ENCODE measurements around the gene SYT17. TPM values are rescaled to one million over a fixed set of nuclear protein-coding genes. Genes with fewer than 3 reads are reported as not detected.

The SYT17 gene
- total RNA-seq, 2 donors from 2014 or later = 3.9 to 9.2 TPM

DNA sequence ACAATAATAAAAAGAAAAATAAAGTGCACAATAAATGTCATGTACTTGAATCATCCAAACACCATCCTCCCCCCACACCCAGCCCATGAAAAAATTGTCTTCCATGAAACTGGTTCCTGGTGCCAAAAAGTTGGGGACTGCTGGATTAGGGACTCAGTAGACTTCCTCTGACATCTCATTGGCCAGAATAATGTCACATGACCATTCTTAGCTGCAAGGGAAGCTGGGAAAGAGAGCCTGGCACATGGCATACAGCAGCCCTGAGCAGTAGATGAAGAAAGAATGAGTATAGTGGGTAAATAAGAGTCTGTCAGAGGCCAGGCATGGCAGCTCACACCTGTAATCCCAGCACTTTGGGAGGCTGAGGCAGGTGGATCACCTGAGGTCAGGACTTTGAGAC lies 41.7 kb upstream of the SYT17 start:
- intact Hi-C loops (cut with DNase I) = no loop called here
- Histone ChIP-seq H3K36me3 (replicated peaks in 1 of 2; ENCODE audit: insufficient read depth in 1 of 2, low read depth in 2 of 2) (no peaks in the 10 kb centered on the region), H3K27ac (no peak overlapping the region), H3K27me3 (no peaks in the 10 kb centered on the region), H3K4me1 (peaks cover 16% of the 10 kb centered on the region), H3K9me3 (no peaks in the 10 kb centered on the region), H3K4me3 (no peak overlapping the region)
- no peak for TF ChIP-seq POLR2A (IDR thresholded peaks at IDR 0.05)
- TF ChIP-seq, protein P1, sequence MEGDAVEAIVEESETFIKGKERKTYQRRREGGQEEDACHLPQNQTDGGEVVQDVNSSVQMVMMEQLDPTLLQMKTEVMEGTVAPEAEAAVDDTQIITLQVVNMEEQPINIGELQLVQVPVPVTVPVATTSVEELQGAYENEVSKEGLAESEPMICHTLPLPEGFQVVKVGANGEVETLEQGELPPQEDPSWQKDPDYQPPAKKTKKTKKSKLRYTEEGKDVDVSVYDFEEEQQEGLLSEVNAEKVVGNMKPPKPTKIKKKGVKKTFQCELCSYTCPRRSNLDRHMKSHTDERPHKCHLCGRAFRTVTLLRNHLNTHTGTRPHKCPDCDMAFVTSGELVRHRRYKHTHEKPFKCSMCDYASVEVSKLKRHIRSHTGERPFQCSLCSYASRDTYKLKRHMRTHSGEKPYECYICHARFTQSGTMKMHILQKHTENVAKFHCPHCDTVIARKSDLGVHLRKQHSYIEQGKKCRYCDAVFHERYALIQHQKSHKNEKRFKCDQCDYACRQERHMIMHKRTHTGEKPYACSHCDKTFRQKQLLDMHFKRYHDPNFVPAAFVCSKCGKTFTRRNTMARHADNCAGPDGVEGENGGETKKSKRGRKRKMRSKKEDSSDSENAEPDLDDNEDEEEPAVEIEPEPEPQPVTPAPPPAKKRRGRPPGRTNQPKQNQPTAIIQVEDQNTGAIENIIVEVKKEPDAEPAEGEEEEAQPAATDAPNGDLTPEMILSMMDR (IDR thresholded peaks at IDR 0.05) = no peak
- DNase-seq = no peak
- ATAC-seq = no peak

DNA sequence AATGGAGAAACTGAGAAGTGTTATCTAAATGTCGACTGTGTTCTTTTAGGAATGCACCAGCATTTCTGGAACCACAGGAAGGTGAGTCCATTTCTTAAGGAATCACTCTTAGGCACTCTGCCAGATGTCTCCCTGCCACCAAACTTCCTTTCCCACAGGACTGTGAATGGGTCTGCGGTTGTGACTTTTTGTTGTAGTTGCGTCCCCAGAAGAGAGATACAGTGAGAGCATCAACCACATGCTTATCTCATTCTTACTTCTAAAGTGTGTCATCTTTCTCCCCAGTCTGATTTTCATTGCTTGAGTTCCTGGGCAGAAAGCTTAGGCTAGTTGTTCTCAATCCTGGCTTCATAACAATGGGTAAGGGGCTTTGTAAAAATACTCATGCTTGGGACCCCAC lies 40.8 kb upstream of the SYT17 start:
- no peaks in the 10 kb centered on the region for H3K9me3 ChIP-seq
- no peak for DNase-seq
- no peak for ATAC-seq
- WGBS, 2 donors = 72 to 86% methylated on average over 3 of the region's 3 CpGs
- no peak overlapping the region for H3K4me3 ChIP-seq
- H3K36me3 ChIP-seq (replicated peaks in 1 of 2; ENCODE audit: insufficient read depth in 1 of 2, low read depth in 2 of 2) = no peaks in the 10 kb centered on the region
- TF ChIP-seq, protein P1 (IDR thresholded peaks at IDR 0.05) = no peak
- TF ChIP-seq POLR2A (IDR thresholded peaks at IDR 0.05) = no peak
- no peak overlapping the region for H3K27ac ChIP-seq
- H3K27me3 ChIP-seq = no peaks in the 10 kb centered on the region
- H3K4me1 ChIP-seq = peaks cover 9% of the 10 kb centered on the region
- intact Hi-C loops (cut with DNase I) = no loop called here

DNA sequence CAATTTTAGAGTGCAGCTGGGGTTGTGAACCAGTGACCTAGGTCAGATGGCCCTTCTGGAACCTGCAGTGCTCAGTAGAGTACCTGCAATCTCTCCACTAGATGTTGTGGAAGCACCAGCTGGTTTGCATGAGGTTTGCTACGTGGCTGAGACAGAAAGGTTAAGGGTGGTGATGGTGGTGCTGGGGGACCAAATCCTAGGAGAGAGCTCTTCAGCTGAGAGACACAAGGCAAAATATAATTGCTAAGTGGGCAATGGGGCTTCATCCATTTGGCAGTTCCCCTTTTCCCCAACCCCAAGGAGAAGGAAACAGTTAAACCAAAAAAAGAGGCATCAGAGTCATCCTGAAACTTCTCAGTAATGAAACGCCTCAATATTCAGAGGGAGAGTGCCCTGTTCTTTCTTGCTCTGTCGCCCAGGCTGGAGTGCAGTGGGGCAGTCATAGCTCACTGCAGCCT lies 40.3 kb upstream of the SYT17 start:
- no peak for TF ChIP-seq POLR2A (IDR thresholded peaks at IDR 0.05)
- TF ChIP-seq, protein P1 (IDR thresholded peaks at IDR 0.05) = no peak

DNA sequence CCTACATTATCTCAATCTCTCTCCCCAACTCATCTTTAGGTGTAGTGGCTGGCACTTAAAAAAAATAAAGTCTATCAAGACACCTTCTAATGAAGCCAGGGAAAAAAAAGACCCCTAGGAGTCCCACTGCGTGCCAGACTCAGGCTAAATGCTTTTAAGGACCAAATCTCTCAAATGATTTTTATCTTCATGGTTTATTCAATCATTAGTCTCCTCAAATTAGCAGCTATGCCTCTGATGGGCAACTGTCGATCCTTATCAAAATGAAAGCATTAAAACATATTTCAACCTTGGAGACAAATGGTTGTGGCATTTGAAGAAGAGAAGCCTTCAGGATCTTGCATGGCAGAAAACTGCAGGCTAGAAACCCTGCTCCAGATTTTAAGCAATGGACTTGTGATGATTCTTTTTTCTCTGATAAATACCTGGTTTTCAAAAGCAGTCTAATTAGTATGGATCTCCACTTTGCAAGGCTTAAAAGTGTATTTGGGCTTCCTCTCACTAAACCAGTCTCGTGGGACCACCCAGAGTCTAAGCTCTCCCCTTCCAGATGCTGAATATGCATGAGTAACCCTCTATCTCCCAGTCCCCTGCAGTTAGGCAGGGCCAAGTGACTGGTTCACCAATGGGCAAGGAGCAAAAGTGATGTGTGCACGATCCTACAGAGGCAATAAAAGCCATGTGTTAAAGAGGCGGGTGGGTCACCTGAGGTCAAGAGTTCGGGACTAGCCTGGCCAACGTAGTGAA lies 39.4 kb upstream of the SYT17 start:
- TF ChIP-seq, protein P1 (IDR thresholded peaks at IDR 0.05) = no peak
- no peak for TF ChIP-seq POLR2A (IDR thresholded peaks at IDR 0.05)
- WGBS, 2 donors = 79 to 83% methylated on average over 7 of the region's 7 CpGs
- ATAC-seq (no peak), DNase-seq (no peak)
- Histone ChIP-seq H3K4me1 (peaks cover 4% of the 10 kb centered on the region), H3K4me3 (no peak overlapping the region), H3K27me3 (no peaks in the 10 kb centered on the region), H3K36me3 (replicated peaks in 1 of 2; ENCODE audit: insufficient read depth in 1 of 2, low read depth in 2 of 2) (no peaks in the 10 kb centered on the region), H3K9me3 (no peaks in the 10 kb centered on the region), H3K27ac (no peak overlapping the region)
- intact Hi-C loops (cut with DNase I) = no loop called here

More for the DNA sequence above, 40.3 kb upstream of the SYT17 start:
- intact Hi-C loops (cut with DNase I) = no loop called here
- no peak overlapping the region for H3K4me3 ChIP-seq
- 61 to 70% methylated on average over 3 of the region's 3 CpGs for WGBS, 2 donors
- DNase-seq (no peak), ATAC-seq (no peak)
- no peaks in the 10 kb centered on the region for H3K36me3 ChIP-seq (replicated peaks in 1 of 2; ENCODE audit: insufficient read depth in 1 of 2, low read depth in 2 of 2)
- H3K27ac ChIP-seq = no peak overlapping the region
- H3K9me3 ChIP-seq = no peaks in the 10 kb centered on the region
- peaks cover 9% of the 10 kb centered on the region for H3K4me1 ChIP-seq
- H3K27me3 ChIP-seq = no peaks in the 10 kb centered on the region

DNA sequence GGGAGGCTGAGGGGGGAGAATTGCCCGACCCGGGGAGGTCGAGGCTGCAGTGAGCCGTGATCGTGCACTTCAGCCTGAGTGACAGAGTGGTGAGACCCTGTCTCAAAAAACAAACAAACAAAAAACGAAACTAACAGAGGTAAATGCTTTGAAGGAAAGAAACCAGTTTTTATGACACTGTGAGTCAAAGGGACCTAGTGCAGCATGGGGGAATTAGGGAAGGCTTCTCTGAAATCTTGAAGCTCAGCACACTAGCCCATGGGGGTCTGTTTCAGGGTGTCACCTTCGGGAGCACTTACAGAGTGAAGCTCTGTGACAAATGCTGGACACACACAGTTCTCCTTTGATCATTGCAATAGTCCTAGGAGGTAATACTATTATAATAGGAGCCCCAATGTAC lies 37.7 kb upstream of the SYT17 start:
- H3K4me3 ChIP-seq = no peak overlapping the region
- intact Hi-C loops (cut with DNase I) = no loop called here
- WGBS, 2 donors = 69 to 74% methylated on average over 7 of the region's 7 CpGs
- H3K27me3 ChIP-seq = no peaks in the 10 kb centered on the region
- H3K36me3 ChIP-seq (replicated peaks in 1 of 2; ENCODE audit: insufficient read depth in 1 of 2, low read depth in 2 of 2) = no peaks in the 10 kb centered on the region
- H3K27ac ChIP-seq = peak overlapping the region in 2 of 4 donors; percentile 60 to 65
- DNase-seq = no peak
- ATAC-seq = no peak
- no peaks in the 10 kb centered on the region for H3K9me3 ChIP-seq
- no peaks in the 10 kb centered on the region for H3K4me1 ChIP-seq
- no peak for TF ChIP-seq POLR2A (IDR thresholded peaks at IDR 0.05)
- TF ChIP-seq, protein P1 (IDR thresholded peaks at IDR 0.05) = no peak

Data from body of pancreas (tissue), 4 donors.